NCI-H446 treated with DMSO at 0.1 percent for 48 hours (cell line): Measurements from ENCODE around the gene MVB12A.

Source experiments
- DNase-seq: peaks from one replicate; lab custom pipeline; 2025; lab: John Stamatoyannopoulos, UW

MVB12A gene

DNA sequence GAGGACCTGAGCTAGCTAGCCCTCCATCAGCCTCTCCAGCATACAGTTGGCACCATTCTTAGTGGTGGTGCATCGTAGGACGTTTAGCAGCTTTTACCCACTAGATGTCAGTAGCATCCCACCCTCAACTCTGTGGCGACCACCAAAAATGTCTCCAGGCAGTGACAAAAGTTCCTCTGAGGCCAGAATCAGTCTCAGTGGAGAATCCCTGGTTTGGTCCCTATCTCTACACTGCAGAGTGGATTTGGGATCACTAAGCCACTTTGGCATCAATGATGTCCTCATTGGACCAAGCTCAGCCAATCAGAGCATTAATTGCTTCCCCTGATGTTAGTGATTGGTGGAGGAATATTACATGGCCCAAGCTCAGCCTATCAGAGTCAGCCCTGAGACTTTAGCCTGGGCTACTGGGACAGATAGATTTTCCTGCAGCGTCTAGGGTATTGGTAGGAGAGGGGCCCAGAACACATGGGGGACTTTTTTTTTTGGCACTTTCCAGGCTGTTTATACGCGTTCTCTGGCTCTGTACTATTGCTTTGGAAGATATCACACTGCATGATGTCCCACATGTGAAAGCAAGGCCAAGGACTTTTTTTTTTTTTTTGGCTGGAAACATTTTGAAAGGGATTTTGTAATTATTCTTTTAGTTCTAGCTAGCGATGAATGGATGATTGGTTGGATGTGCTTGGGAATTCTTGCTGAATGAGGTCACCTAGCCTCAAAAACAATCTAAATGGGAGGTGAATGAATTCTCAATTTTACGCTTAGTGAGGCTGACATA, 21.6 kb downstream of the MVB12A start:
- DNase-seq = no peak

DNA sequence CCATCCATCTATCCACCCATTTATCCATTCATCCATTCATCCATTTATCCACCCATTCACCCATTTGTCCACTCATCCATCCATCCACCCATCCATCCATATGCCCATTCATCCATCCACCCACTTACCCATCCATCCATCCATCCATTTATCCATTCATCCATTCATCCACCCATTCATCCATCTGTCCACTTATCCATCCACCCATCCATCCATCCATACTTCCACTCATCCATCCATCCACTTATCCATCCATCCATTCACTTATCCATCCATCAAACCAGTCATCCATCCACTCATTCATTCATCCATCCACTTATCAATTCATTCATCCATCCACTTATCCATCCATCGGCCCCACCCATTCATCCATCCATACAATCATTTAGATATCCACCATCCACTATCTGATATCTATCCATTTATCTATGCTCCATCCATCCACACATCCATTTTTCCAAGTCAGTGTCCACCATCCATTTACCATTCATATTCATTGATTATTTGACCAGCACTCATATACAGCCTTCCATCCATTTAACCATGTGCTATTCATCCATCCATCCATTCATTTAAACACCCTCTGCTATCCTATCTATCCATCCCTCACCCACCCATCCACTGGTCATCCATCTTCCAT, 25.8 kb downstream of the MVB12A start:
- no peak for DNase-seq

DNA sequence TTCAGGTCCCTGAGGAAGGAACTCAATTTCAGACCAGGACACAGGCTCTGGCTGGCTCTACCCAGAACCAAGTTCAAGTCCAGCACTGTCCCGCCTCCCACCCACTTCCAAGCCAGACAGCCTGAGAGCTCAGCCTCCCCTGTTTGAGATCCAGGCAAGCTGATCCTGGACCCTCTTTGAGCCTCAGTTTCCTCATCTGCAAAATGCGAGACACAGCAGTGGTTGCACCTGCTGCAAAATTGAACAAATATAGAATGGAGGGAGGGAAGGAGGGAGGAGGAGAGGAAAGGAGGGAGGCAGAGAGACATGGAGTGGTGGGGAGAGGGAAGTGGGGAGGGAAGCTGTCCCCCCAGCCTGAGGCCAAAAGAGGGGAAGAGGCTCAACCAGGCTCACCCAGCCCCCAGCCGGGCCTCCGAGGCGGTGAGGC, 27.9 kb downstream of the MVB12A start:
- DNase-seq = no peak

DNA sequence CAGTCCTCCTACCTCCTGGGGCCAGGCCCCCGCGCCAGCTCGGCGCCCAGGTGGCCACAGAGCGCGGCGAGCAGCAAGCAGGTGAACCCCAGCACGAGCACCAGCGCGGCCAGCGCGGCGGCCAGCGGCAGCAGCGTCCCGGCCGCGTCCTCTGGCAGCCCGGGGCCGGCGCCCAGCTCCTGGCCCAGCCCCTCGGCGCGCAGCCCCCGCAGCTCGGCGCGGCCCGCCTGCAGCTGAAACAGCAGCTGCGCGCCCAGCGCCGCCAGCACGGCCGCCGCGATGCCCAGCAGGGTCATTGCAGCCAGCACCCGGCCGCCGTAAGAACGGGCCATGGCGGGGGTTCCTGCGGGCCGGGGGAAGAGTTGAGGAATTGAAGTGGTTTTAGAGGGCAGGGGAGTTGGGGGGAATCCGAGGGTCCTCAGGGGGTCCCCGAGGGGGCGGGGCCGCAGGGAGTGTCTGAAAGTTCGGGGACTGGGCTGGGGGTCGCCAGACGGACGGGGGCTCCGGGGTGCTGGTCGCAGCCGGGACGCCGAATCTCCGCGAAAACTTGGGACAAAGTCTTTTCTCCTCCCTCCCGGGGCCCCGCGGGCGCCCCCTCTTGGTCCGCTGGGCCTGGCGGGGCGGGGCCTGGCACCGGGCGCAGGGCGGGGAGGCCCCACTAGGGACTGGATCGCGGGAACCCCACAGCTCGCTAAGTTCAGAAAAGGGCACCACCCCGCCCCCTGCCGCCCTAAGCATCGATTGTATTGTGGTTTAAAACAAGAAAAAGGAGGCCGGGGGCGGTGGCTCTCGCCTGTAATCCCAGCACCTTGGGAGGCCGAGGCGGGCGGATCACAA, 28.5 kb downstream of the MVB12A start, which contains the start of gene TMEM221:
TMEM221 (minus strand) TSS at position 538 of the 837 bp plus-strand sequence; CDS start at position 332, 206 bp downstream.
- no peak for DNase-seq

DNA sequence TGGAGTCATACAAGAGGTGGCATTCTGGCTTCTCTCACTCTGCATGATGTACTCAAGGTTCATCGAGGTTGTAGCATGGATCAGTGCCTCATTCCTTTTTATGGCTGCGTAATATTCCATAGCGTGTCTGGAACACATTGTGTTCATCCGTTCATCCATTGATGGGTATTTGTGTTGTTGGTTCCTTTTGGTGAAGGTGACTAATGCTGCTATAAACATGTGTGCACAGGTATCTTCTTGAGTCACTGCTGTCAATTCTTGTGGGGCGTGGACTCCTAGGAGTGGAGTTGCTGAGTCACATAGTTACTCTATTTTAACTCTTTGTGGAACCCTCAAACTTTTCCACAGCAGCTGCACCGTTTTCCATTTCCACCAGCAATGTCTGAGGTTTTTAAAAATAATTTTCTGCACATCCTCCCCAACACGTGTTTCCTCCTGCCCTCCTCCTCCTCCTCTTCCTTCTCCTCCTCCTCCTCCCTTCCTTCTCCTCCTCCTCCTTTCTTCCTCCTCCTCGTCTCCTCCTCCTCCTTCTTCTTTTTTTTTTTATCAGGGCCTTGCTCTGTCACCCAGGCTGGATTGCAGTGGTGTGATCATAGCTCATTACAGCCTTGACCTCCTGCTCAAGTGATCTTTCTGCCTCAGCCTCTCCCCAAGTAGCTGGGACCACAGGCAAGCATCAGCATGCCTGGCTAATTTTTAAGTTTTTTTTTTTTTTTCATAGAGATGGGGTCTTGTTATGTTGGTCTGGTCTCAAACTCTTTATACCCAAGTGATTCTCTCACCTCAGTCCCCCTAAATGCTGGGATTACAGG, 30.6 kb downstream of the MVB12A start:
- DNase-seq = no peak

DNA sequence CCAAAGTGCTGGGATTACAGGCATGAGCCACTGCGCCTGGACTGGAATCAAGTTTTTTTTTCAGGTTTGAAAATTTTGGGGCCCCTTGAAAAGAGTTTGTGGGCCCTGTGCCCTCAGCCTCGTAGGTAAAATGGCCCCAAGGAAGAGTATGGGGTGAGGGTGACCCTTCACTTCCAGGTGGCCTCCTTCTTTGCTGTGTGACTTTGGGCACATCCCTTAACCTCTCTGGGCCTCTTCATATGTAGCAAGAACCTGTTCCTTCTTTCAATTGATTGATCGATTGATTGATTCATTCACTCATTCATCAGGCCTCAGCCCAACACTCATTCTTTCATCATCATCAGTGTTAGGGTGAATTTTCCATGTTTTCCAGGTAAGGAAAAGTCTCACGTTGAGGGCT, 32.0 kb downstream of the MVB12A start:
- no peak for DNase-seq

DNA sequence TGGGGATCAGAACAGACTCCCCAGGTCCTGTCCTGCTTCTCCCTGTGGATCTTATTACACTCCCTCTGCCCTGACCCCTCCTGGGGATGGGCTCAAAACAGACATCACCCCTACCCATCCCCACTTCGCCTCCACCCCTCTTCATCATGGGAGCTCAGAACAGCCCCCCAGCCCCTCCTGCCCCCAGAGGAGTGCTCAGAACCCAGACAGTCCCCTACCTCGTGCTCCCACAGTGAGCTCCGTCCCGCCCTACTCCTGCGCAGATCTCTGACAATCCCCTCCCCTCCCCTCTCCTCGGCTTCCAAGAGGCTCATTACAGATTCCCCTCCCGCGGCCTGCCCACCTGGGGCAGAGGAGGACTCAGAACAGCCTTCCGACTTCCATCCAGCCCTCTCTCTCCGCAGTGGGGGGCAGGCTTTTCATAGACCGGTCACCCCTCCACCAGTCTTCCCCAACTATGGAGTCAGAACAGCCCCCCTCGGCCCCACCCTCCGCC, 34.8 kb downstream of the MVB12A start:
- DNase-seq = no peak

DNA sequence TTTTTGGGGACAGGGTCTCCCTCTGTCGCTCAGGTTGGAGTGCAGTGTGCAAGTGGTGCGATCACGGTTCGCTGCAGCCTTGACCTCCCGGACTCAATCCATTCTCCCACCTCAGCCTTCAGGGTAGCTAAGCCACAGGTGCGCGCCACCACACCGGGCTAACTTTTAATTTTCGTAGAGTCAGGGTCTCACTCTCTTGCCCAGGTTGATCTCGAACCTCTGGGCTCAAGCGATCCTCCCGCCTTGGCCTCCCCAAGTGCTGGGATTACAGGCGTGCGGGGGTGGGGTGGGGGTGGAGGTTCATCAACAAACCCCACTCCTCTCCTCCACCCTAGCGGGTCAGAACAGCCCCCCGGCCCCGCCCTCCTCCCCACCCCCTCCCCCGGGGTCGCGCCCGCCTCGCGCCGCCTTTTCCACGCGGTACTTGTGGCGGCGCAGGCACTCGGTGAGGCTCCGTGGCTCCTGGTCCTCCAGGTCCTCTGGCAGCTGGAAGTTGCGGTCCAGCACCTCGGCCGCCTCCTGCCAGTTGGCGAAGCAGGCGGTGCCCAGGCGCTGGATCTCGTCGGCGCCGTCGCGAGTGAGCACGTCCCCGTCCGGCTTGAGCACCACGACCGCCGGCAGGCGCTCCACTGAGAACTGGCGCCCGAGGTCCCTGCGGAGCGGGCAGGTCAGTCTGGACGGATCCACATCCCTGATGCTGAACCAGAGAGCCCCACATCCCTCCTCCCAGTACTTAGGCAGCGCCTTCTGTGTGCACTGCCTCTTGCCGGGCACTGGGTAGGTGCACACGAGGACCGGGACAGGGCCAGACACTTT, 35.7 kb downstream of the MVB12A start:
- DNase-seq = no peak

DNA sequence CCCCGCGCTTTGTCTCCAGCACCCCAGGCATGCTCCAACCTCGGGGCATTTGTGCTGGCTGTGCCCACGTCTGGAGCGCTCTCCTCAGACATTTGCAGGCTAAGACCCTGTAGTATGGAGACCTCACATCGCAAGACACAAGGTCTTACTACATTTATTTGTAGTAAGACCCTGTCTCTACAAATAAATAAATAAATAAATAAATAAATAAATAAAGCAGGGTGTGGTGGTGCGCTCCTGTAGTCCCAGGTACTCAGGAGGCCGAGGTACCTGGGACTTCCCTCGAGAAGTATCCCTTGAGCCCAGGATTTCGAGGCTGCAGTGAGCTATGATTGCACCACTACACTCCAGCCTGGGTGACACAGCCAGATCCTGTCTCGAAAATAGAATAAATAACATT, 36.3 kb downstream of the MVB12A start:
- DNase-seq = no peak

DNA sequence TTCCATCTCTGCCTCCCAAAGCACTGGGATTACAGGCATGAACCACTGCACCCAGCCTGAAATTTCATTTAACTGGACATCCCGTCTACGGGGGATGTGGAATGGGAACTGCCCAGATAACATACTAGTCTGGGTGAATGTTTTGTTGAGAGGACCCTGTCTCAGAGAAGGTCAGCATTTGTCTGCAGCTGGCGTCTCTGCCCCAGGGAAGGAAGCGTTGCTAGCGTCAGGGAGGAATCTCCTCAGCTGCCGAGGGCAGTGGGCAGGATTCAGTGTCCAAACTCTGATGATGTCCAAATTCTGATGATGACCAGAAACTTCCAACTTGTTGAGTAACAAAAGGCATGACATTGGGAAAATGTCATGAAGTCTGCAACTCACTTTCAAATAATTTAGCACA, 37.8 kb downstream of the MVB12A start:
- DNase-seq = no peak

DNA sequence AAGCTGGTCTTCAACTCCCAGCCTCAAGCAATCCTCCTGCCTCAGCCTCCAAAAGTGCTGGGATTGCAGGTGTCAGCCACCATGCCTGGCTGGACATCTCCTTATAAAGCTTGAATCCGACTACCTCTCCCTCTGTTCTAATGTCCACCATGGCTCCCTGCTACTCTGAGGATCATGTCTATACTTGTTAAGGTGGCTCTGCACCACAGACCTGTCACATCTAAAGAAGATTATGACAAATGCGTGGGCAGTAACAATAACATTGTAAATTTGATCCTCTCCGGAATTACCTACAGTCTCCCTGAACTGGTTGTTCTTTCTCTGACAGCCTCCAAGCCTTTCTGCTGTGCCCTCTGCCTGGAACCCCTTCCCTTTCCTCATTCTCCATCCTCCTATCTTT, 39.1 kb downstream of the MVB12A start:
- DNase-seq = no peak

DNA sequence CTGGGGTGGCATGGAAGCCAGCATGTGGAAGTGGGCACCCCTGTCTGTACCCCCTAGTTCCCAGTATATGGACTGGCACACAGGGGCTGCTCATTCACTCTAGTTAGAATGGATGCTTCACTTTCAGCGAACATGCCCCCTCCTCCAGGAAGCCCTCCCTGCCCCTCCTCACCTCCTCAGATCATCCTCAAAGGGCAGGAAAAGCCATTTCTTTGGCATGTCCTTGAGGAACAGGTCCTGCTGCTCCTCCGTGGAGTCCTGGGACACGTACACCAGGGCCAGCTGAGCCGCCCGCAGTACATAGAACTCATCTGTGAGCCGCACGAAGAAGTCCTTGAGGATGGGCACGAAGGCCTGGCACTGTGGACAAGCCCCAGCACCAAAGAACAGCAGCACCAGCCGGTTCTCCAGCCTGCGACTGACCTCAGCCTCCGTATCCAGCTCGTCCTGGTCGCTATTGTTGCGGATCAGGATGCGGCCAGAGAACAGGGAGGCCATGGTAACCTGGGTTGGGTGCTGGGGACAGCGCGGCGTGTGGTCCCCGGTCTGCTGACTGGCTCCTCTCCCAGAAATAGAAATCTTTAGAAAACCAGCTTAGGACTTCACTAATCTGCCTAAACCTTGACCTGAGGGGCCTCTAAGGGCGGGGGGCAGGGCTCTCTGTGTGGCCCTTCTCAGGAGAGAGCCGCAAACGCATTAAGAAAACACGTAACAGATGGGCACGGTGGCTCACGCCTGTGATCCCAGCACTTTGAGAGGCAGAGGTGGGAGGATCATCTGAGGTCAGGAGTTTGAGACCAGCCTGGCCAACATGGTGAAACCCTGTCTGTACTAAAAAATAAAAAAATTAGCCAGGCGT, 40.8 kb downstream of the MVB12A start, which contains the start of gene NXNL1:
NXNL1 (minus strand) TSS at position 555 of the 859 bp plus-strand sequence; CDS start at position 498, 57 bp downstream.
- no peak for DNase-seq

DNA sequence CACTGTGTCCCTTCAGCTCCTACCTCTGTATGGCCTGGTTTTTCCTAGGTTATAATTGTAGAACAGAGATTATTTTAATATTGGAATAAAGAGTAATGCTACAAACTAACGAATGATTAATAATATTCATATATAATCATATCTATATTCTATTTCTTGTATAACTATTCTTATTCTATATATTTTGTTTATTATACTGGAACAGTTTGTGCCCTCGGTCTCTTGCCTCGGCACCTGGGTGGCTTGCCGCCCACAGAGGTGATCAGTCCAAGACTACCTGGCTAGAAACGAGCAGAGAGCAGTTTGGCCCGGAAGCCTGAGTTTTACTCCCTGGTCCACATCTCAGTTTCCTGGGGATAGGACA, 46.6 kb downstream of the MVB12A start:
- no peak for DNase-seq

DNA sequence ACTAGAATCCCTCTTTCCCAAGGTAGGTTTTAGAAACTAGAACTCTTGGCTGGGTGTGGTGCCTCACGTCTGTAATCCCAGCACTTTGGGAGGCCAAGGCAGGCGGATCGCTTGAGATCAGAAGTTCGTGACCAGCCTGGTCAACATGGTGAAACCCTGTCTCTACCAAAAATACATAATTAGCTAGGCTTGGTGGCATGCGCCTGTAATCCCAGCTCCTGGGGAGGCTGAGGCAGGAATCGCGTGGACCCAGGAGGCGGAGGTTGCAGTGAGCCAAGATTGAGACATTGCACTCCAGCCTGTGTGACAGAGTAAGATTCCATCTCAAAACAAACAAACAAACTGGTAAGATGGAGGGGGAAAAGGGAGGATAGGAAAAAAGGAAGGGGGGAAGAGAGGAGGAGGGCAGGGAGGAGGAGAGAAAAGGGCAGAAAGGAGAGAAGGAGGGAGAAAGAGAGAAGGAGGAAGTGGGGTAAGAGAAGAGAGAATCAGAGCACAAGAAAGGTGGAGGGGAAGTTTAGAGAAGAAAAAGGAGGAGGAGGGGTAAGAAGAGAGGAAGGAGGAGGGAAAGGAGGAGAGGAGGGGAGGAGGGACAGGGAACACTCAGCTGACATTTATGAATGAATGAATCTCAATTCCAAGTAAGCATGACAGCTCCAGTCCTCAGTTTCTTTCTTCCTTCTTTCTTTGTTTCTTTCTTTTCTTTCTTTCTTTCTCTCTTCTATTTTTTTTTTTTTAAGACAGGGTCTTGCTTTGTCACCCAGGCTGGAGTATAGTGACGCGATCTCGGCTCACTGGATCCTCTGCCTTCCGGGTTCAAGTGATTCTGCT, 47.8 kb downstream of the MVB12A start:
- no peak for DNase-seq

DNA sequence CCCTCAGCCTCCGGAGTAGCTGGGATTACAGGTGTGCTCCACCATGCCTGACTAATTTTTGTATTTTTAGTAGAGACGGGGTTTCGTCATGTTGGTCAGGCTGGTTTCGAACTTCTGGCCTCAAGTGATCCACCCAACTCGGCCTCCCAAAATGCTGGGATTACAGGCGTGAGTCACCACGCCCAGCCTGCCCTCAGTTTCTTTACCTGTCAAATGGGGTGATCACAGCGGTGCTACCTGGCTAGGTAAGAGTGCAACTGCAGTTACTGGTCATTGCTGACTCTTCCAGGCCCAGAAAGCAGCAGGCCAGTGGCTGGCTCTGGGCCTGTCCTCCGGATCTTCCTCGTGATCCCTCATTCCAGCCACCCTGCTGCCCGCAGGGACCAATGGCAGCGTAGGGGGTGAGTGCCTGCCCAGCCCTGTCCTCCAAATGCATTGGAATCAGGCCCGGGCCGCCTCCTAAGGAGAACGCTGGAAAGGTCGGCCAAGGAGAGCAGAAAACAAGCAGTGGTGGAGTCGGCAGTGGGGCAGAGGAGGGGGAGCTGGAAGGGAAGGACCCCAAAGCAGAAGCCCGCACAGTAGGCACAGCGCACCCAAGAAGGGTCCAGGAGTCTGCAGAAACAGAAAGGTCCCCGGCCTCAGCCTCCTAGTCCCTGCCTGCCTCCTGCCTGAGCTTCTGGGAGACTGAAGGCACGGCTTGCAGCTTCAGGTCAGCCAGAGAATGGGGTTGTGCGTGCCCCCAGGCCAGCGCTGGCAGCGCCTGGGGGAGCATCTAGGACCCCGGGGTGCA, 48.6 kb downstream of the MVB12A start:
- no peak for DNase-seq

DNA sequence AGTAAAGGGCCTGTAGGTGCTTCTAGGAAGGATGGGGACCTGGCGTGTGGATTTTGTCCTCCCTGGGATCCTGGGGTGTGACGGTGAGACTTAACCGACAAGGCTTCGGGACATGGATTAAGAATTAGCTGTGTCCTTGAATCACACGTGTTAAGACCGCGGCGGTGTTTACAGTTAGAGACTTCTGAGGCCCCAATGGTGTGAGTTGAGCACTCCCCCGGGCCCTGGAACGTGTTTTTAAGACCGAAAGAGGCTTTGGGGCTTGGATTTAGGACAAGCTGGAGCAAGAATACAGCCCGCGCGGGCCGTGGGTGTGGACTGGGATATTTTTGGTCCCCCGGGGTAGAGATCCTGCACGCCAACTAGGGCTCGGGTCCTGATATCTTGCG, 49.2 kb downstream of the MVB12A start:
- no peak for DNase-seq

DNA sequence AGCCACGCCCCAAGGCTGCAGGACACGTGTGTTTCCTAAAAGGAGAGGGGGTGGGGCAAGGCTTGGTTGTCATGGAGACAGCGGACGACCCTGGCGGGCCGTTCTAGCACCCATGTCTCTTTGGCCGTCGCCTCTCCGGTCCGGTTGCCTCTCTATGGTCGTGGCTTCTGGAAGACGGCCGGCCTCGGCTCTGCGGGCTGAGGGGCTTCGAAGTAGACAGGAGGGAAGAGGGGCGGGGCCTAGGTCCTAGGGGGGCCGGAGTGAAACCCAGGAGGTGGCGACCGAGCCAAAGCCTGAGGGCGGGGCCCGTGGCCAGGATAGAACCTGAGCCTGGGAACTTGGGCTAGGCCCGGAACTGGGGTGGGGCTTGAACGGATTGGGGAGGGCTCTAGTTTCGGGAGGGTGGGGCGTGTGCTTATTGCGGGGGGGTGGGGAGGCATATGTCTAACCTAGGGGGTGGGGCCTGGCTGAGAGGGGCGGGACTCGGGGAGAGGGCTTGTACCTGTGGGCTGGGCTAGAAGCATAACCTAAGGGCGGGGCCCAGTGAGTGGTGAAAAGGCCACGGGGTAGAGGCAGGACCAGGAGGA, 49.7 kb downstream of the MVB12A start:
- peak; percentile 94 for DNase-seq
